Mammary epithelial cell (primary cell): ENCODE measurements around the gene TFR2.

ENCODE experiments used
- EZH2 ChIP-seq: IDR thresholded peaks from 2 replicates; pipeline ENCODE4 v1.6.1; 2012; ENCODE audit warnings: low read length, inconsistent platforms, borderline replicate concordance
- TF ChIP-seq, protein P1 (sequence below), 2 donors: IDR thresholded peaks in 1 of 2; conservative IDR thresholded peaks in 1 of 2; 2 replicates each; pipeline ENCODE4 v1.5.1; 2011 to 2012; ENCODE audit warnings: inconsistent platforms in 2 of 2, low read length in 2 of 2, mild to moderate bottlenecking in 2 of 2, control low read depth in 1 of 2, low read depth in 1 of 2; ENCODE audit not compliant: insufficient read depth in 1 of 2; ENCODE audit errors: extremely low read depth in 1 of 2

DNA sequence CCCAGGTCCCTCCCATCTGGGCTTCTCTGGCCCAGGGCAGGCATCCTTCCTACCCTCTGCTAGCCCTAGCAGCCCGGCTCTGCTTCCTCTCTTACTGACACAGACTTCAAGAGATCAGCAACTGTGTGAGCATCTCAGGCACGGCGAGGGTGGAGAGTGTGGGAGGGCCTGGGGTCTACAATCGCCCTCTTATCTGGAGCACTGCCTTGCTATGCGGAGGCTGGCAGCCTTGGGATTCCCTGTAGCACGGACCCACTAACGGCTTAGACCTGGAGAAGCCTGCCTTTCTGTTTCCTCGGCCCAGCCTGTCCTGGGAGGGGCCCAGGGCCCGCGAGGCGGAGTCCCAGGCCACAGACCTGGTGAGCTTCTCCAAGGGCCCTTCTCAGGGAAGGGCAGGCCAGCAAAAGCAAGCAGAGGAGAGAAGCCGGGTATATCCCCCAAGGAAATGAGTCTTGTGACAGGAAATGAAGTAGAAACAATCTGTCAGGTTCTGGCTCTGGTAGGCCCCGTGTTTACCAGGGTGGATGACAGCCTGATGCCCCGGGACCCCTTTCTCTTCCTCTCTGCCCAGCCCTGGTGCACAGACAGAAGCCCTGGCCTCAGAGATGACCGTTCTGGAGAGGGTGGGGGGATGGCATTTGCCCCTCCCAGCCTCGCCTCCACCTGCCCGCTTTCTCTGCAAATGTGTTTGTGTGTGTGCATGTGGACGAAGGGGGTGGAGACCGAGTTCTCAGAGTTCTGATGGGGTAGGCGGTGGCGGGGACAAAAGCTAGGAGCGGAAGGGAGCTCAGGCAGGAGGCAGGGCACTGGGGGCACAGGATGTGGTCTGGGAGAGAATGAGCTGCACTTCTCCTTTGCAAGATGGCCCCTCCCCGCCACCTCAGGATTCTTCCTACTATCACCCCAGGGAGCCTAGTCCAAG is 58.0 kb downstream of the TFR2 start:
- TF ChIP-seq, protein P1, sequence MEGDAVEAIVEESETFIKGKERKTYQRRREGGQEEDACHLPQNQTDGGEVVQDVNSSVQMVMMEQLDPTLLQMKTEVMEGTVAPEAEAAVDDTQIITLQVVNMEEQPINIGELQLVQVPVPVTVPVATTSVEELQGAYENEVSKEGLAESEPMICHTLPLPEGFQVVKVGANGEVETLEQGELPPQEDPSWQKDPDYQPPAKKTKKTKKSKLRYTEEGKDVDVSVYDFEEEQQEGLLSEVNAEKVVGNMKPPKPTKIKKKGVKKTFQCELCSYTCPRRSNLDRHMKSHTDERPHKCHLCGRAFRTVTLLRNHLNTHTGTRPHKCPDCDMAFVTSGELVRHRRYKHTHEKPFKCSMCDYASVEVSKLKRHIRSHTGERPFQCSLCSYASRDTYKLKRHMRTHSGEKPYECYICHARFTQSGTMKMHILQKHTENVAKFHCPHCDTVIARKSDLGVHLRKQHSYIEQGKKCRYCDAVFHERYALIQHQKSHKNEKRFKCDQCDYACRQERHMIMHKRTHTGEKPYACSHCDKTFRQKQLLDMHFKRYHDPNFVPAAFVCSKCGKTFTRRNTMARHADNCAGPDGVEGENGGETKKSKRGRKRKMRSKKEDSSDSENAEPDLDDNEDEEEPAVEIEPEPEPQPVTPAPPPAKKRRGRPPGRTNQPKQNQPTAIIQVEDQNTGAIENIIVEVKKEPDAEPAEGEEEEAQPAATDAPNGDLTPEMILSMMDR (conservative IDR thresholded peaks at IDR 0.05 in 1 of 2, IDR thresholded peaks at IDR 0.05 in 1 of 2; ENCODE audit: extremely low read depth in 1 of 2, insufficient read depth in 1 of 2, low read depth in 1 of 2, low read length in 2 of 2), result no peak
- no peak for TF ChIP-seq EZH2
